IMR-90 (cell line): Measurements from ENCODE around the gene SEMA4B. TPM values are rescaled to one million over a fixed set of nuclear protein-coding genes. Genes with fewer than 3 reads are reported as not detected.
A peak's percentile ranks its signal among the peaks of the same experiment; 100 is the strongest.

Experiments used
- ATAC-seq: fragments of 200-7000 bp; cut with Tn5 transposase; 2 replicates; pipeline ENCODE4 v1.9.1; 2020; ENCODE audit warnings: low read depth, mild to moderate bottlenecking, moderate library complexity
- BruUV-seq: library from RNA; stranded (reverse); fragments of 400-500 nt; replicated peaks from 2 replicates; lab custom pipeline; 2021; lab: Mats Ljungman, UMichigan
- CTCF ChIA-PET: fragments of 300-600 bp; formaldehyde crosslinking; extraction: SDS; loops from one replicate; lab custom pipeline; 2021; ENCODE audit warnings: antibody characterized with exemption; lab: Yijun Ruan, JAX
- POLR2A ChIA-PET: fragments of 300-600 bp; sonication (Branson Sonifier 250); formaldehyde crosslinking; loops from one replicate; lab custom pipeline; 2022; ENCODE audit warnings: antibody characterized with exemption; ENCODE audit not compliant: unreplicated experiment; lab: Charles Lee
- DNase-seq: peaks from one replicate; pipeline ENCODE4 v3.0.0; 2013
- H2AFZ ChIP-seq: replicated peaks from 2 replicates; pipeline ENCODE3; 2013; ENCODE audit warnings: low read length, mild to moderate bottlenecking; ENCODE audit not compliant: poor library complexity
- H2AK5ac ChIP-seq: 2 replicates; pipeline ENCODE4 v1.6.1; 2013; ENCODE audit warnings: low read depth, low read length, inconsistent platforms
- H2AK9ac ChIP-seq: replicated peaks from 2 replicates; pipeline ENCODE3; 2013; ENCODE audit warnings: mild to moderate bottlenecking, low read depth, low read length, moderate library complexity; ENCODE audit not compliant: poor library complexity
- H2BK120ac ChIP-seq: 2 replicates; pipeline ENCODE4 v1.6.1; 2013; ENCODE audit warnings: low read depth, low read length, inconsistent platforms
- H2BK15ac ChIP-seq: 3 replicates; pipeline ENCODE4 v1.6.1; 2013; ENCODE audit warnings: low read depth, low read length, inconsistent platforms
- H2BK20ac ChIP-seq: 2 replicates; pipeline ENCODE4 v1.6.1; 2013; ENCODE audit warnings: low read depth, mild to moderate bottlenecking, inconsistent platforms, low read length, moderate library complexity
- H2BK5ac ChIP-seq: 2 replicates; pipeline ENCODE4 v1.6.1; 2013; ENCODE audit warnings: mild to moderate bottlenecking, low read depth, low read length, inconsistent platforms; ENCODE audit not compliant: poor library complexity, severe bottlenecking
- H3K14ac ChIP-seq: replicated peaks from 2 replicates; pipeline ENCODE4 v1.6.1; 2013; ENCODE audit warnings: low read depth, low read length, inconsistent platforms
- H3K18ac ChIP-seq: 2 replicates; pipeline ENCODE4 v1.6.1; 2013; ENCODE audit warnings: low read depth, low read length, control low read depth
- H3K23ac ChIP-seq: 2 replicates; pipeline ENCODE4 v1.6.1; 2013; ENCODE audit warnings: low read depth, low read length, inconsistent platforms
- H3K27ac ChIP-seq: 2 replicates; pipeline ENCODE4 v1.5.1; 2013; ENCODE audit warnings: mild to moderate bottlenecking, control low read depth, low read length; ENCODE audit not compliant: insufficient read depth
- H3K27me3 ChIP-seq: 2 replicates; pipeline ENCODE4 v1.6.1; 2013; ENCODE audit warnings: low read length; ENCODE audit not compliant: control insufficient read depth, insufficient read depth
- H3K36me3 ChIP-seq: 2 replicates; pipeline ENCODE4 v1.6.1; 2013; ENCODE audit warnings: low read length, mixed read lengths; ENCODE audit not compliant: control insufficient read depth, insufficient read depth
- H3K4ac ChIP-seq: 2 replicates; pipeline ENCODE4 v1.6.1; 2013; ENCODE audit warnings: low read depth, low read length, inconsistent platforms
- H3K4me1 ChIP-seq: 2 replicates; pipeline ENCODE4 v1.6.1; 2013; ENCODE audit warnings: low read length, mixed read lengths; ENCODE audit not compliant: control insufficient read depth, insufficient read depth
- H3K4me2 ChIP-seq: 2 replicates; pipeline ENCODE4 v1.6.1; 2013; ENCODE audit warnings: low read depth, mild to moderate bottlenecking, control low read depth, low read length, moderate library complexity
- H3K4me3 ChIP-seq: 2 replicates; pipeline ENCODE4 v1.5.1; 2013; ENCODE audit warnings: low read depth, mild to moderate bottlenecking, control low read depth, low read length, moderate library complexity; ENCODE audit not compliant: insufficient read depth
- H3K56ac ChIP-seq: 2 replicates; pipeline ENCODE4 v1.6.1; 2013; ENCODE audit warnings: low read length, inconsistent platforms; ENCODE audit not compliant: insufficient read depth; ENCODE audit errors: extremely low read depth
- H3K79me1 ChIP-seq, 2 experiments: 2 replicates each; pipeline ENCODE4 v1.6.1; 2013; ENCODE audit warnings: low read length in 2 of 2, inconsistent platforms in 1 of 2, low read depth in 1 of 2
- H3K9ac ChIP-seq: 2 replicates; pipeline ENCODE4 v1.6.1; 2013; ENCODE audit warnings: low read depth, low read length, control low read depth
- H3K9me1 ChIP-seq: 2 replicates; pipeline ENCODE4 v1.6.1; 2013; ENCODE audit warnings: low read length, inconsistent platforms; ENCODE audit not compliant: insufficient read depth
- H3K9me3 ChIP-seq: 2 replicates; pipeline ENCODE4 v1.6.1; 2013; ENCODE audit warnings: low read length; ENCODE audit not compliant: control insufficient read depth, insufficient read depth
- H4K20me1 ChIP-seq: 2 replicates; pipeline ENCODE4 v1.6.1; 2013; ENCODE audit warnings: low read length, inconsistent platforms; ENCODE audit not compliant: insufficient read depth
- H4K5ac ChIP-seq: 2 replicates; pipeline ENCODE4 v1.6.1; 2013; ENCODE audit warnings: mild to moderate bottlenecking, low read depth, low read length, control low read depth
- H4K8ac ChIP-seq, 2 experiments: 2 replicates each; pipeline ENCODE4 v1.6.1; 2013; ENCODE audit warnings: low read depth in 2 of 2, low read length in 2 of 2, control low read depth in 1 of 2, inconsistent platforms in 1 of 2
- H4K91ac ChIP-seq: 2 replicates; pipeline ENCODE4 v1.6.1; 2013; ENCODE audit warnings: low read depth, low read length, inconsistent platforms; ENCODE audit not compliant: insufficient read depth
- BHLHE40 ChIP-seq: fragments of 150-350 bp; IDR thresholded peaks from 2 replicates; pipeline ENCODE4 v1.6.1; 2016; ENCODE audit warnings: mild to moderate bottlenecking, low read depth, low read length
- CHD1 ChIP-seq: IDR thresholded peaks from 2 replicates; pipeline ENCODE4 v1.6.1; 2012; ENCODE audit warnings: low read depth, low read length, improper control_type of control experiment
- CTCF ChIP-seq: conservative IDR thresholded peaks from 2 replicates; pipeline ENCODE4 v1.5.1; 2012; ENCODE audit warnings: mild to moderate bottlenecking, low read depth, low read length, improper control_type of control experiment
- MAZ ChIP-seq: IDR thresholded peaks from 2 replicates; pipeline ENCODE4 v1.6.1; 2012; ENCODE audit warnings: low read depth, mild to moderate bottlenecking, low read length, improper control_type of control experiment, moderate library complexity, borderline replicate concordance
- RAD21 ChIP-seq: IDR thresholded peaks from 2 replicates; pipeline ENCODE4 v1.6.1; 2012; ENCODE audit warnings: low read length, improper control_type of control experiment
- WGBS, 2 experiments: methylation state at CpG; one replicate each; pipeline versions ENCODE4 v1.1.5 to v1.1.7; 2013; ENCODE audit warnings: missing lambda C conversion rate in 2 of 2; ENCODE audit not compliant: insufficient read length in 1 of 2; ENCODE audit errors: extremely low coverage in 2 of 2; 5-methylcytosine and 5-hydroxymethylcytosine counted together
- dilution Hi-C: fragments of 300-500 bp; cut with HindIII; formaldehyde crosslinking; loops from one replicate; pipeline ENCODE4 v1.14.3; 2018; ENCODE audit warnings: low sequenced_read_pairs; ENCODE audit not compliant: unreplicated experiment
- in situ Hi-C: fragments of 300-500 bp; cut with MboI; formaldehyde crosslinking; loops from 3 replicates; pipeline ENCODE4 v1.14.3; 2019; ENCODE audit warnings: low sequenced_read_pairs, inconsistent platforms, mixed read lengths
- intact Hi-C: fragments of 100-400 bp; cut with micrococcal nuclease; formaldehyde crosslinking; loops from 2 replicates; pipeline ENCODE4 v1.10.0; 2022
- polyA plus RNA-seq, 3 experiments: library from polyadenylated mRNA; depleted of rRNA; stranded (reverse); fragments of >200 nt; gene quantifications; 2 replicates each; pipeline ENCODE4 v1.2.3, GENCODE V29; 2012; ENCODE audit warnings: low replicate concordance in 1 of 3
- total RNA-seq: library from RNA; depleted of rRNA; stranded (reverse); fragments of >200 nt; gene quantifications from 2 replicates; pipeline ENCODE4 v1.2.3, GENCODE V29; 2012

SEMA4B gene
- total and polyA plus RNA-seq, 2 of the 4 experiments (the other 2 are of a cell fraction), result 5.0 to 22.5 TPM

- intact Hi-C loops, result loop anchor here (5.0 kb wide), 1 partner anchor 341 kb away; the partner anchor contains the start of gene AP3S2
- dilution Hi-C loops, result no loop called here
- 42% methylated on average over 2 of the region's 9 CpGs; no CpG with 5 or more reads in 1 of the 2 experiments for WGBS, 2 experiments
These were observed 31.8 kb downstream of the SEMA4B start for GRCh38 chr15:90232941-90233386.

More at GRCh38 chr15:90232941-90233386, 31.8 kb downstream of the SEMA4B start:
- Histone ChIP-seq H3K14ac (peak overlapping the region; percentile 78), H2BK15ac (no peak overlapping the region), H3K23ac (peak overlapping the region; percentile 44), H3K27me3 (no peaks in the 10 kb centered on the region), H2BK5ac (no peak overlapping the region), H3K56ac (peak overlapping the region; percentile 13; the same call in 1 of the 2 replicates), H3K4ac (peak overlapping the region; percentile 19; the same call in 1 of the 2 replicates), H3K4me2 (peak overlapping the region; percentile 97), H3K9me3 (no peaks in the 10 kb centered on the region), H3K18ac (no peak overlapping the region), H2AK9ac (peak overlapping the region; percentile 86), H4K20me1 (0 out of 2 replicates have a peak, but pooled peaks cover 7% of the 10 kb centered on the region), H4K5ac (no peak overlapping the region), H2BK120ac (no peak overlapping the region), H3K27ac (peak overlapping the region; percentile 77), H3K9me1 (peaks cover 18% of the 10 kb centered on the region), H2BK20ac (no peak overlapping the region), H3K79me1 (peaks cover 19 to 45% of the 10 kb centered on the region in 2 experiments), H3K4me3 (peak overlapping the region; percentile 84), H3K9ac (peak overlapping the region; percentile 76), H2AK5ac (peak overlapping the region; percentile 3; the same call in 1 of the 2 replicates), H3K36me3 (peaks cover 35% of the 10 kb centered on the region), H2AFZ (peak overlapping the region; percentile 94), H3K4me1 (peaks cover 4% of the 10 kb centered on the region), H4K91ac (peak overlapping the region; percentile 4; the same call in 1 of the 2 replicates), H4K8ac (peak overlapping the region in 1 of 2 experiments; percentile 74; a peak in 2 of 4 replicates)
- TF ChIP-seq CHD1 (no peak), MAZ (no peak), CTCF (peak; percentile 40), RAD21 (peak; percentile 48), BHLHE40 (no peak)
- no peak for ATAC-seq
- ChIA-PET POLR2A (interaction anchor here (0.7 kb wide), 1 partner anchor 80 kb away, joined by 9 read pairs; no protein-coding TSS in a partner anchor), CTCF (interaction anchor here (1.0 to 2.4 kb wide), 2 partner anchors 11 to 83 kb away, joined by 3 to 11 read pairs; no protein-coding TSS in a partner anchor)
- in situ Hi-C loops, result no loop called here
- BruUV-seq, result no TSS peak
- DNase-seq, result peak; percentile 17
